HG02759 (cell line): ENCODE data around the gene TPMT.

Experiments
- ATAC-seq: cut with Tn5 transposase; IDR thresholded peaks from one replicate; pipeline ENCODE4 v1.9.1; 2021; ENCODE audit warnings: mild to moderate bottlenecking, moderate library complexity; ENCODE audit not compliant: unreplicated experiment

TPMT gene

DNA sequence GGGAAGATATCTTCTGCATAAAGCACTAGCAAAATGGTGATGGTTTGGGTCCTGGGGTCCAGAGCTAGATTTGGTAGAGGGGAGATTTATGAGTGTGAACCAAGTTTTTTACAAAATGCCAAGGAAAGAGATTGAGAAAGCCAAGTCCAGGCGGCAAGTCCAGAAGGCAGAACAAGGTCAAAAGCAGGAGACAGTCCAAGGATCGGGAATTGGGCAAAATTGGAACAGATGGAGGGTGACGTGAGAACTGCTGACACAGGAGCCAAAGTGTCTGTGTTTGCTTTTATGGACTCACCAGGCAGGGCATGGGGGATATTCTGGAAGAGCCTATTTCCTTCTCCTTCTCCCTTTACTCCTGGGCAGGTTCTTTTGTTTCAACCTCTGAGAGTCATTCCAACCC lies 36.5 kb downstream of the TPMT start:
- ATAC-seq, result no peak

- ATAC-seq, result no peak
These were observed 37.7 kb downstream of the TPMT start for GRCh38 chr6:18117136-18117535.

DNA sequence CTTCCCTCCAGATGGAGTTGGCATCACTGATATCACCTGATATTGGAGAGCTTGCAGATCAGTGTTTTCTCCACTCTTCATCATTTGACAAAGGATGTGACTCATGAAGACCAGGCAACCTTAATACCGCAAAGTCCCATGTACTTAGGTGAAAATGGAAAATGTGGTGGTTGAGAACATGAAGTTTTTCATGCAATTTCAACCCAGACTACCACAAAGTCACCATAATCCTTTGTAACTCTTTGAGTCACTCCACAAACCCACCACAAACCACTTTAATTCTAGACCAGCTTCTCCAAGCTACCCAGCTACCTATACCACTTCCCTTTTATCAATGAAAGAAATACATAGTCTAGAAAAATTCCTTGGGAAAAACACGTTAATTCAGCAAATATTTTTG lies 39.5 kb downstream of the TPMT start:
- no peak for ATAC-seq

- ATAC-seq, result no peak
These were observed 44.7 kb downstream of the TPMT start for GRCh38 chr6:18110162-18110561.

GRCh38 chr6:18107061-18107460 lies 47.8 kb downstream of the TPMT start:
- ATAC-seq, result no peak

DNA sequence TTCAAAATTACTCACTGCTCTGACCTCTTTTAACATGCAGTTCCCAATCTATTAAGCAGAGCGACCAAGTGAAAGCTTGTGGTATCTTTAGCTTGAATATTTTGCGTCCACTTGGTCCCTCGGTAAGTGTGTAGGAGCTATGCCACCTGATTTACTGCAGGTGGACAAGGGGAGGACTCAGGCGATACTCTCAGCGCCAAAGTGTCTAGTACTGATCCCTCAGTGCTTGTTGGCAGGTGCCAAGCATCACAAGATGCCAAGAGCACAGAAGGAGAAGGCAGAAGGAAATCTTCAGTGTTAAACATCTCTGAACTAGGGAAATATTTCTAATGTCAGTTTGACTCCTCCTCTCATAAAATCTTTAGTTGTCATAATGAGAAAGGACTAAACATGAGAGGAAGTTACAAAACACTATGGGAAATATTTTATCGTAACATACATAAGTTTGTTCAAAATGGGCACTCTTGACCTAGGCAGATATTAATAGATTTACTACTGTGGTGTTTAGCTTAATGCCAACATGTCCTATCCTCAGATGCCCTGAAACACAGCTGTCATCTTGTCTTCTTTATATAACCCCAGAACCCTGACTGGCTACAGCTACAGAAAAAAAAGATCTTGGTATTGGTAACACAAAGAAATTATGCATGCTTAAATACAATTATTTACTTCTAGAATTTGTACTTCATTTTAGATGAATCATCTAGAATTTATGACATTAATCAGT lies 51.9 kb downstream of the TPMT start:
- ATAC-seq, result no peak

GRCh38 chr6:18101873-18102272 lies 53.0 kb downstream of the TPMT start:
- no peak for ATAC-seq

DNA sequence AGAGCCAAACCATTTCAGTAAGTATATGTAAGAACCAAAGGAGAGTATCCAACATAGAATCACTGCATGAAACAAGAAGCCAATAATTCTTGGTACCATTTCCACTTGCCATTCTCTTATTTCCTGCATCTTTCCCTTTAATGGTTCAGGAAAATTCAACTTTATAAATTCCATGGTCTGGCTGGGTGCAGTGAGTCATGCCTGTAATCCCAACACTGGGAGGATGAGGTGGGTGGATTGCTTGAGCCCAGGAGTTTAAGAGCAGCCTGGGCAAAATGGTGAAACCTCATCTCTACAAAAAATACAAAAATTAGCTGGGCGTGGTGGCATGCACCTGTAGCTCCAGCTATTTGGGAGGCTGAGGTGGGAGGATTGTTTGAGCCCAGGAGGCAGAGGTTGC lies 53.6 kb downstream of the TPMT start:
- no peak for ATAC-seq

GRCh38 chr6:18100296-18100695 lies 54.6 kb downstream of the TPMT start:
- no peak for ATAC-seq

- no peak for ATAC-seq
These were observed 55.4 kb downstream of the TPMT start for GRCh38 chr6:18099511-18099910.

GRCh38 chr6:18096423-18096822 lies 58.5 kb downstream of the TPMT start:
- ATAC-seq, result no peak

GRCh38 chr6:18091382-18091781 lies 63.5 kb downstream of the TPMT start:
- ATAC-seq, result no peak

GRCh38 chr6:18090349-18090786 lies 64.5 kb downstream of the TPMT start:
- ATAC-seq, result no peak

- ATAC-seq, result no peak
These were observed 66.2 kb downstream of the TPMT start for GRCh38 chr6:18088419-18089296.

- ATAC-seq, result no peak
These were observed 67.3 kb downstream of the TPMT start for GRCh38 chr6:18087396-18088165.

- no peak for ATAC-seq
These were observed 73.7 kb downstream of the TPMT start for GRCh38 chr6:18081025-18081668.

DNA sequence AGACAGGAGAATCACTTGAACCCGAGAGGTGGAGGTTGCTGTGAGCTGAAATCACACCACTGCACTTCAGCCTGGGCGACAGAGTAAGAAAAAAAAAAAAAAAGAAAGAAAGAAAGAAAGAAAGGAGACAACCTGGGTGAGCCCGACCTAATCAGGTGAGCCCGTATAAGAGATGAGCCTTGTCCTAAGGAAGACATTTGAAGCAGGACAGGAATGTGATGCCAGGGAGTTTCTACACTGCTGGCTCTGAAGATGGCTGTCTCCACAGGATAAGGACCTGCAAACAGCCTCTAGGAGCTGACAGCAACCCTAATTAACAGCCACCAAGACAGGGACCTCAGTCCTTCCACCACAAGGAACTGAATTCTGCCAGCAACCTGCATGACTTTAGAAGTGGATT lies 74.3 kb downstream of the TPMT start:
- ATAC-seq, result no peak

- ATAC-seq, result no peak
These were observed 76.0 kb downstream of the TPMT start for GRCh38 chr6:18078866-18079265.
